Hematopoietic multipotent progenitor cell treated with erythropoietin and hydrocortisone succinate and interleukin-3 and kit ligand, for 4 days (in vitro differentiated cells): Measurements from ENCODE around the gene MON1A.
"Not testable (repeated sequence)": the region's sequence is repeated elsewhere in the genome, so short reads cannot be mapped to it uniquely, and the experiment has no call there.

ENCODE experiments used
- DNase-seq: peaks from one replicate; pipeline ENCODE4 v3.0.0-alpha.2; 2015

The MON1A gene

DNA sequence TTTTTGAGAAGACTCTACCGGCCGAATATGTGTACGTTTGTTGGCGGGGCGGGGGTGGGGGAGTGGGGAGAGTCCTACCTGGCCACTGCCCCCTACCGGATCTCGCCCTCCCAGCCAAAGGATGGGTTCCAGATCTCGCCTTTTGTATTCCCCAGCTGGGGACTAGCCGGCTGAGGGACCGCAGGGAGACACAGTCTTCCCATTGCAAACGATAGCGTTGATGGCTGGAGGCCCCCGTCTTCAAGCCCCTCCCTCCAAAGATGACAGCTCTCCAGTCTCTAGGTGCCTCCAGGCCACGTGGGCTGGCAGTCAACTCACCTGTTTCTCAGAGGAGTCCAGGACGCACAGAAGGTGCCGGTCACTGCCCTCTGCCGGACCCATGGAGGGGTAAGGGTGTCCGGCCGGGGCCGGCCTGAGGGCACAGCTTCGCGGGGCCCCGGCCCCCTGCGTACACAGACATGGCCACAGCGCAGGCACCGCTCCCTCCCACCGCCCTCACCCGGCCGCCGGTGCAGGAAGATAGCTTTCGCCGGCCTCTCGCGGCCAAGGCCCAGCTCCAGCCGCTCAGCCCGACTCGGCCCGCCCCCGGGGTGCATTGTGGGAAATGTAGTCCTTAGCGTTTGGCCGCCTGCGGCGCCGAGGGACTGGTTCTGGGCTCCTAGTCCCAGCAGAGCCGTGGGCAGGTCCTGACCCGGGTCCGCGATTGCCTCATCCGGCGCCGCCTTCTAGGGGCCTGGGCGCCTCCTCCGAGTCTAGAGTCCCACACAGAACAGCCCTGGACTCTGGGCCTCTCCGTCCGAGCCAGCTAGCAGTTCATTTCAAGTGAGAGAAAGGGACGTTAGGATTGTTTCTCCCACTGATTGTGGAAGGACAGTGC, at the start of gene MON1A:
MON1A (minus strand) TSS at position 521 of the 877 bp plus-strand sequence. CDS start 16,465 bp downstream, outside the sequence.
- DNase-seq: peak; percentile 95

DNA sequence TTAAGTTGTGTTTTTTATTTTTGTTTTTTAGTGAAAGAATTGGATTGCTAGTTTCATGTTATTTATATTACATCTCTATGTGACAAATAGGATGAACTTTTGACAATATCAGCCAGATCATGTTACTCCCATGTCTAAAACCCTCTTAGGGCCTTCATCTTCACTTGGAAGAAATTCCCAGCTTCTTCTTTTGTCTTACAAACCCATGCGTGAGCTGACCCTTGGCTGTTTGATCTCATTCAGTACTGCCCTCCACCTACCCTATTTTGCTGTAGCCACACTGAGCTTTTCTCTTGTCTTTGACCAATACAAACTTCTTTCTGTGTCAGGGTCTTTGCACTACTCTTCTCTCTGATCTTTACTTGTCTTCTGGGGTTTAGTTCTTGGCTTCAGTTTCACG, 47.3 kb upstream of the MON1A start:
- DNase-seq: no peak

- DNase-seq: no peak
These were observed 43.0 kb upstream of the MON1A start for GRCh38 chr3:49972656-49973055.

- no peak for DNase-seq
These were observed 38.7 kb upstream of the MON1A start for GRCh38 chr3:49968346-49968745.

- DNase-seq: no peak
These were observed 37.7 kb upstream of the MON1A start for GRCh38 chr3:49967291-49967690.

- no peak for DNase-seq
These were observed 36.8 kb upstream of the MON1A start for GRCh38 chr3:49966233-49966942.

- DNase-seq: no peak
These were observed 26.0 kb upstream of the MON1A start for GRCh38 chr3:49955636-49956035.

GRCh38 chr3:49952924-49953323, 23.3 kb upstream of the MON1A start:
- DNase-seq: no peak

DNA sequence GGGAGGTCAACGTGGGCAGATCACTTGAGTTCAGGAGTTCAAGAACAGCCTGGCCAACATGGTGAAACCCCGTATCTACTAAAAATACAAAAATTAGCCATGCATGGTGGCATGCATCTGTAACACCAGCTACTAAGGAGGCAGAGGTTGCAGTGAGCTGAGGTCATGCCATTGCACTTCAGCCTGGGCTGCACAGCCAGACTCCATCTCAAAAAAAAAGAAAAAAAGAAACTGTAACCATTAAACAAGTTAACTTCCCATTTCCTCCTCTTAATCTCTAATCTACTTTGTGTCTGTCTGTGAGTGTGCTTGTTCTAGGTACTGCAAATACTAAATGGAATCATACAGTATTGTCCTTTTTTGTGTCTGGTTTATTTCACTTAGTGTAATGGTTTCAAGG, 13.0 kb upstream of the MON1A start:
- DNase-seq: peak; percentile 51

GRCh38 chr3:49940667-49941249, 11.1 kb upstream of the MON1A start:
- peak; percentile 18 for DNase-seq

DNA sequence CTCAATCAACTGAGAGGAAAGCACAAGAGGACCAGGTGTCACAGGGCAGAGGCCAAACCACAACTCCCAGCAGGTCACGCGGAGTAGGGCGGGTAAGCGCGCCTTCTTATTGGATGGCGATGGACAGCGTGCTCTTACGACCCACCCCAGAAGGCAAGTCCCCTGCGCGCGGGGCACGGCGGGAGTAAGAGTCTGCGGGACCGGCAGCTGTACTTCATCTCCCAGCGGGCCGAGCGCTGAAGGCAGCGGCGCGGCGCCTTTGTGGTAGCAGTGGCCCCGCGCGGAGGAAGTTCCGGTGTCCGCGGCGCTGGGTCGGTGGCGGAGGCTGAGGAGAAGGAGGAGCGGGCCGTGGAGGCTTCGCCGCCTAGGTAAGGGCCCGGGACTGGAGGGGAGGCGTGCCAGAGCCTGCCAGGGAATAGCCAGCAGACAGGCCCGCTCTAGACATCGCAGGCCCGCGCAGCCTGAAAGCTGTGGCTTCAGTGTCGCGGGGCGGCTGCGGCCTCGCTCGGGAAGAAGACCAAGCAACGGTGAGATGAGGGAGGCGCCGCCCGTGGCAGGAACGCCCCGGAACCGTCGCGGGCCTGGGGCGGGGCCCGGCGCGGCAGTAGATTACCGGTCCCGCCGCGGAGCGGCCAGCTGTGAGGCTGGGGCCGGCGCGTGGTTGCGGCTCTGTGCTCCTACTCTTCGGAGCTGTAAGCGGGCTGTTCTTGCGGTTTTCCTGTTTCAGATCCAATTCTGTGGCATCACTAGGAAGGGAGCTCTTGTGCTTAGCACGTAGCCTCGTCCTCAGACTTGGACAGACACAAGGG, 10.5 kb upstream of the MON1A start, which contains the start of gene RBM6:
RBM6 (plus strand) TSS at position 293 of the 809 bp plus-strand sequence. CDS start 22,492 bp downstream, outside the sequence.
- DNase-seq: peak; percentile 100

GRCh38 chr3:49937090-49937489, 7.5 kb upstream of the MON1A start:
- peak; percentile 51 for DNase-seq

DNA sequence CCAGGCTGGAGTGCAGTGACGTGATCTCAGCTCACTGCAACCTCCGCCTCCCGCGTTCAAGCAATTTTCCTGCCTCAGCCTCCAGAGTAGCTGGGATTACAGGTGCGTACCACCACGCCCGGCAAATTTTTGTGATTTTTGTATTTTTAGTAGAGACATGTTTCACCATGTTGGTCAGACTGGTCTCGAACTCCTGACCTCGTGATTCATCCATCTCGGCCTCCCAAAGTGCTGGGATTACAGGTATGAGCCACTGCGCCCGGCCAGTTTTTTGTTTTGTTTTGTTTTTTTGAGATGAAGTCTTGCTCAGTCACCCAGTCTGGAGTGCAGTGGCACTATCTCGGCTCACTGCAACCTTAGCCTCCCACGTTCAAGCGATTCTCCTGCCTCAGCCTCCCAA, 2.7 kb upstream of the MON1A start:
- not testable (repeated sequence) for DNase-seq

DNA sequence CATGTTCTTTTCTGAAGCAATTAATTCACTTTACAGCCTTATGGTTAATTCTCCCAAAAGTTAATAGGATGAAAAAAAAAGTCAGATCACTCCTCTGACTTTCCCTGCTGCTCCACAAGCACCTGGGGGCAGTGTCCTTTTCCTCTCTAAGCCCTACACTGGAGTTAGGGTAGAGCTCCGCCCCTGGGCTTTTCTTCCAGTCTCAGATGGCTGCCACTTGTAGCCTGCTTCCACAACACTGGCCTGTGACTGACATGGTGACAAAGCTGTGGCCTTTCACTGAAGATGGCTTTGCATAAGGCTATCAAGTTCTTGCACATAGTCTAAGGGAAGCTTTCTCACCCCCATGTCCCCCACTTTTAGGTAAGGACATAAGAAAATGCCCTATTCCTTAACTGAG, 1.3 kb upstream of the MON1A start:
- peak; percentile 49 for DNase-seq

DNA sequence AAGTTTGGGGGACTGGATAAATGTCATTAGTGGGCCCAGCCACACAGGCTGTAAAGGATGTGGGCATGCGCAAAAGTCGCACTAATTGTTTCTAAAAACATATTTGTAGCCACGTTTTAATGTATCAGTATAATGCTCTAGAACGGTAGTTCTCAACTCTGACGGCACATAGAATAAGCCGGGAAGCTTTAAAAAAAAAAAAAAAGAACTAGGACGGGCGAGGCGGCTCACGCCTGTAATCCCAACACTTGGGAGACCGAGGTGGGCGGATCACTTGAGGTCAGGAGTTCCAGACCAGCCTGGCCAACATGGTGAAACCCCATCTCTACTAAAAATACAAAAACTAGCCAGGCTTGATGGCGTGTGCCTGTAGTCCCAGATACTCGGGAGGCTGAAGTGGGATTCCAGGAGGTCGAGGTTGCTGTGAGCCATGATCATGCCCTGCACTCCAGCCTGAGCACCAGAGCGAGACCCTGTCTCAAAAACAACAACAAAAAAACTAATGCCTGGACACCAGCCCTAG, 618 bp upstream of the MON1A start:
- DNase-seq: no peak

- no peak for DNase-seq
These were observed 1.1 kb downstream of the MON1A start for GRCh38 chr3:49928481-49929017.

DNA sequence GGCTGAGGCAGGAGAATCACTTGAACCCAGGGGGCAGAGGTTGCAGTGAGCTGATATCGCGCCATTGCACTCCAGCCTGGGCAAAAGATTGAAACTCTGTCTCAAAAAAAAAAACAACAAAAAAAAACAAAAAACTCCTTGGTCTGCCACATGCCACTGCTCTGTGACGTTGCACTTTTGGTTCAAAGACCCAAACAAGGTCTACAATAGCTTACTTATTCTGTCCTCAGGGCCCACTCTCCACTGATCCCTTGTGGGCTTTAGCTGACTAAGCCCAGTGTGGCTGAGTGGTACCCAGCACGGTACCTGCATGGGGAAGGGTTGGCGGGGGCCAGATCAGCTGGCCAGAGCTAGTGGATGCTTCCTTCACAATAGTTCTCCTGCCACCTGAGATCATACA, 1.8 kb downstream of the MON1A start:
- no peak for DNase-seq

- DNase-seq: no peak
These were observed 3.4 kb downstream of the MON1A start for GRCh38 chr3:49926117-49926728.

GRCh38 chr3:49925485-49925884, 4.1 kb downstream of the MON1A start:
- DNase-seq: no peak

DNA sequence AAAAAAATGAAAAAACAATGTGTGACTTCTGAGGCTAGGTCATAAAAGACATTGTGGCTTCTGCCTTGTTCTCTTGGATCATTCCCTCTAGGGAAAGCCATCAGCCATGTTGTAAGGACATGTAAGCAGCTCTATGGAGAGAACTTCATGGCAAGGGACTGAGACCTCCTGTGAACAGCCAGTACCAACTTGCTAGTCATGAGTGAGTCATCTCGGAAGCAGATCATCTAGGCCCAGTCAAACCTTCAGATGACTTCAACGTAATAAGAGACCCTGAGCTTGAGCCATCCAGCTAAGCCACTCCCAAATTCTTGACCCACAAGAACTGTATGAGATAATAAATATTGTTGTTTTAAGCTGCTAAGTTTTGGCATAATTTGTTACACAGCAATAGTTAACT, 4.9 kb downstream of the MON1A start:
- no peak for DNase-seq

GRCh38 chr3:49917806-49918590, 11.6 kb downstream of the MON1A start:
- DNase-seq: not testable (repeated sequence)
